IPS-15b (cell line): Measurements from ENCODE around the gene USP24.

Source experiments
- H3K27me3 ChIP-seq: one replicate; pipeline ENCODE4 v1.6.1; 2013; ENCODE audit warnings: low read length; ENCODE audit not compliant: control insufficient read depth, insufficient read depth
- H3K36me3 ChIP-seq: one replicate; pipeline ENCODE4 v1.6.1; 2013; ENCODE audit warnings: low read length; ENCODE audit not compliant: control insufficient read depth, insufficient read depth
- H3K4me1 ChIP-seq: one replicate; pipeline ENCODE4 v1.6.1; 2013; ENCODE audit warnings: mild to moderate bottlenecking, low read length; ENCODE audit not compliant: control insufficient read depth, insufficient read depth
- H3K4me3 ChIP-seq: one replicate; pipeline ENCODE4 v1.5.1; 2013; ENCODE audit warnings: low read depth, low read length
- H3K9ac ChIP-seq: one replicate; pipeline ENCODE4 v1.6.1; 2013; ENCODE audit warnings: low read depth, mild to moderate bottlenecking, low read length
- H3K9me3 ChIP-seq: one replicate; pipeline ENCODE4 v1.6.1; 2013; ENCODE audit warnings: mild to moderate bottlenecking, low read length; ENCODE audit not compliant: control insufficient read depth, insufficient read depth

USP24 gene

DNA sequence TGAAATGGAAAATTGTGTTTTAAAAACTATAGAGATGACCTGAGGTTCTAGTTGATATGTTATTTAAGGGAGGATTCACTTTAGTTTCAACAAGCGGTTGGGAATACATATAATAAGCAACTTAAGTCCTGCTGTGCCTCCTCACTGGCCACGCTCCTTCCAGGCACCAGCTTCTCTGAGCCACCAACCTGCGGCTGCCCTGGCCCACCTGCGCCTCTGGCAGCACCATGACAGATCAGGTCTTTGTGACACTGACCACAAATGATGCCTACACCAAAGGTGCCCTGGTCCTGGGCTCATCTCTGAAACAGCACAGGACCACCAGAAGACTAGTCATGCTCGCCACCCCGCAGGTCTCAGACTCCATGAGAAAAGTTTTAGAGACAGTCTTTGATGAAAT is 7.0 kb upstream of the USP24 start:
- Histone ChIP-seq H3K4me1 (no peaks in the 10 kb centered on the region), H3K36me3 (no peaks in the 10 kb centered on the region), H3K9me3 (no peaks in the 10 kb centered on the region), H3K27me3 (peaks cover under 1% of the 10 kb centered on the region), H3K9ac (no peak overlapping the region), H3K4me3 (no peak overlapping the region)

- Histone ChIP-seq H3K36me3 (no peaks in the 10 kb centered on the region), H3K9me3 (no peaks in the 10 kb centered on the region), H3K9ac (no peak overlapping the region), H3K4me3 (no peak overlapping the region), H3K4me1 (peaks cover 14% of the 10 kb centered on the region), H3K27me3 (peaks cover 14% of the 10 kb centered on the region)
These were observed 2.2 kb upstream of the USP24 start for GRCh38 chr1:55217226-55217986.

GRCh38 chr1:55216096-55216495 is 932 bp upstream of the USP24 start:
- Histone ChIP-seq H3K4me1 (peaks cover 18% of the 10 kb centered on the region), H3K36me3 (no peaks in the 10 kb centered on the region), H3K9me3 (no peaks in the 10 kb centered on the region), H3K9ac (peak overlapping the region; percentile 77), H3K4me3 (peak overlapping the region; percentile 81), H3K27me3 (peaks cover 14% of the 10 kb centered on the region)

DNA sequence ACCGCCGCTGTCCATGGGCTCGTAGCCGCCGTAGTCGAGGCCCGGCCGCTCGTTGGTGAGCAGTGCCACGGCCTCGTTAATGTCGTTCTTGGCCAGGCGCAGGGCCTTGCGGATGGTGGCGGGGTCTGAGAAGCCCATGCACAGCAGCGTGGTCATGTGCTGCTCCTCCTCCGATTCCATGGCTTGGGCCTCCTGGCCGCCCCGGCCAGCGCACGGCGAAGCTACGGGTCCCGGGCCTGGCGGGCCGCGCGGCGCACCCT is 300 bp downstream of the USP24 start:
- Histone ChIP-seq H3K4me1 (peaks cover 18% of the 10 kb centered on the region), H3K9me3 (no peaks in the 10 kb centered on the region), H3K4me3 (peak overlapping the region; percentile 81), H3K36me3 (no peaks in the 10 kb centered on the region), H3K9ac (peak overlapping the region; percentile 74), H3K27me3 (peaks cover 14% of the 10 kb centered on the region)

- Histone ChIP-seq H3K27me3 (peaks cover 14% of the 10 kb centered on the region), H3K4me1 (peaks cover 18% of the 10 kb centered on the region), H3K9me3 (no peaks in the 10 kb centered on the region), H3K4me3 (peak overlapping the region; percentile 81), H3K9ac (peak overlapping the region; percentile 74), H3K36me3 (no peaks in the 10 kb centered on the region)
These were observed 791 bp downstream of the USP24 start for GRCh38 chr1:55214212-55214933.

DNA sequence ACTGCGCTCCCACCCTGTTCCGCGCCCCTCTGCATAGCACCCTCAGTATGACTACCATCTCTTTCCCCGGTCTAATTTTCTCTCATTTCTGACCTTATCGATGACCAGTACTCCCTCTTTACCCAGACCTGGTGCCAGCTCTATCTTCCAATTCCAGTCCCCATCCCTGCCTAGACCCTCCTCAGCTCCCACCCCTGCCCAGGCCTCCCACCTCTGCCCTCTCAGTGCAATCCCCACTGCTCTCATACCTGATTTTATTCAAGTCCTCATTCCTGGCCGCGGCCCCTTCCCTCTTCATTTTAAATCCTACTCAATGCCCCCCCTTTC is 1.3 kb downstream of the USP24 start:
- Histone ChIP-seq H3K36me3 (no peaks in the 10 kb centered on the region), H3K4me3 (peak overlapping the region; percentile 81), H3K4me1 (peaks cover 18% of the 10 kb centered on the region), H3K9me3 (no peaks in the 10 kb centered on the region), H3K9ac (peak overlapping the region; percentile 12), H3K27me3 (peaks cover 14% of the 10 kb centered on the region)

DNA sequence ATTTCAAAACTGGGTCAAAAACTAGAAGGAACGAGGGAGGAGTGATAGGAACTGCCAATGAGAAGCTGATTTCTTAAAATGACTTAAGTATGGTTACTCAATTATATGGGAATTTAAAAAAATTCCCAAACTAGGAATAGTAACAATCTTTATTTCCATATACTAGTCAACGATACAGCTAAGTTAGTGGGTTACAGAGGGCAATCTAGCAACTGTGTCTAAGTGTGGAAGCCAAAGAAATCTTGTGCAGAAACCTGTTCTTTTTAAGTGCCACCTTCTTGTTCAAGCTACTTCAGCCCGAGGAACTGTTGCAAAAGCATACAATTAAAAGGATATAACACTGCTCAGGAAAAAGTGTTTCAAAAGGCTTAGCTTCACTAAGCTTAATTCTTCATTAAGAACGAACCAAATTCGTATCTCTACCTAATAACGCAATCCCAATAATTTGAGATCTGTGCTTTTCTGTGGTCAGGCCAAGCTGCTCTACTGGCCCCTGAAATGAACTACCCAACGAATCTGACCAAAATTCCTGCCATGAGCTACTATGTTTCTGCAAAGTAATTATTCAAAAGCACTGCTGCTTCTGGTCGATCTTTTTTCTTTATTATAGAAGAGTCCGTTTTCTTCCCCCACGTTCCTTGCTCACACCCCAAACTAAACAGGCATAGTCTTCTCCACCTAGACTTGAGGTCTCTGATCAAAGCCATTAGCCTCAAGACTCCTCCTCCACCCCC is 1.8 kb downstream of the USP24 start:
- Histone ChIP-seq H3K27me3 (peaks cover 14% of the 10 kb centered on the region), H3K36me3 (no peaks in the 10 kb centered on the region), H3K4me1 (peaks cover 18% of the 10 kb centered on the region), H3K9ac (no peak overlapping the region), H3K4me3 (peak overlapping the region; percentile 81), H3K9me3 (no peaks in the 10 kb centered on the region)

DNA sequence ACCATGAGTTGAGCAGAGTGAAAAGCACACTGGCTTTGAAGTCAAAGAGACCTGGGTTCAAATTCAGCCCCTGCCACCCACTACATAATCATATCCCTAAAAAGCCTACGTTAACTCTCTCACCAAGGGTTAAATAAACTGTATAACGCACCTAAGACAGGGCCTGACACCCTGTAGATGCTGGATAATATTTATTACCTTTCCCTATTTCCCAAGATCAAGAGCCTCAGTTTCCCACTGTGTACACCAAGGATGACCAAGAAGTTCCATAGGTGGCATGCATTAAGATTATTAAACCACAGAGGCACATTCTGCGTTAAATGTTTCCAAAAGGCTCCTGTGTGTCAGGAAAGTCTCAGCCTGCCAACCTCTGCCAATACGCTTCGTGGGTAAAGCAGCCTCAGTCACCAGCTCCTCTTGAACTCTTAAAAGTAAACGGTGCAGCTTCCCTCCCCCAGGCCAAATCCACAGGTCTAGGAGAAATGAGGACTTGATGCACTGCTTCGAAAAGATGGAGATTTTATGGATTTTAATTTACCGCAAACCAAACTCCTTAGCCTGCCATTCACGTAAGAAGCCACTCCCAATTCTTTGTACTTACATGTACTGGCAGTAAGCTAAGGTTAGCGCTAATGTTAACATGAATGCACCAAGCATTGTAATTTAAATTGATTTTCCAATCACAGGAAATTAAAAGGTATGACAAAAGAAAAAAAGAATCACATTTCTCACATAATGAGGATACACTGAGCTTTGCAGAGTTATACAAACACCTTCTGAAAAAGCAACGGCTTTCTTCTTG is 2.6 kb downstream of the USP24 start:
- Histone ChIP-seq H3K4me3 (peak overlapping the region; percentile 81), H3K9me3 (no peaks in the 10 kb centered on the region), H3K36me3 (no peaks in the 10 kb centered on the region), H3K9ac (no peak overlapping the region), H3K27me3 (peaks cover 14% of the 10 kb centered on the region), H3K4me1 (peaks cover 18% of the 10 kb centered on the region)

DNA sequence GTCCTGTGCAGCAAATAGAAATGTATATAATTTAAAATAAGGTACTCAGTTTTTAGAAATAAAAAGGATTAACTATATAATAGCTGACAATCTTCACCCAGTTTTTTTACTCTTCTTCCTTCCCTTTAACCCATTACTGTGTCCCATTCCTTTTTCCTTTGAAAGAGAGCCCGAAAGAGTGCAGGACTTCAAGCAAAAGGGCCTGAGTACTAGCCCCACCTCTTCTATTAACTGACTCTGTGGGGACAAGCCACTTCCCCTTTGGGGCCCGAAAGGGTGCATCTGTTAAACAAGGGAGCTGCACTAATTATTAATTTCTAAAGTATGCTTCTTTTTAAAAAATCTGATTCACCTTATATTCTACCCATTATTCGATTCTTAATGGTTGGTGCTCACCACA is 3.3 kb downstream of the USP24 start:
- peaks cover 11% of the 10 kb centered on the region for H3K27me3 ChIP-seq
- no peaks in the 10 kb centered on the region for H3K9me3 ChIP-seq
- no peaks in the 10 kb centered on the region for H3K36me3 ChIP-seq
- peaks cover 18% of the 10 kb centered on the region for H3K4me1 ChIP-seq
- H3K4me3 ChIP-seq, result no peak overlapping the region
- no peak overlapping the region for H3K9ac ChIP-seq

DNA sequence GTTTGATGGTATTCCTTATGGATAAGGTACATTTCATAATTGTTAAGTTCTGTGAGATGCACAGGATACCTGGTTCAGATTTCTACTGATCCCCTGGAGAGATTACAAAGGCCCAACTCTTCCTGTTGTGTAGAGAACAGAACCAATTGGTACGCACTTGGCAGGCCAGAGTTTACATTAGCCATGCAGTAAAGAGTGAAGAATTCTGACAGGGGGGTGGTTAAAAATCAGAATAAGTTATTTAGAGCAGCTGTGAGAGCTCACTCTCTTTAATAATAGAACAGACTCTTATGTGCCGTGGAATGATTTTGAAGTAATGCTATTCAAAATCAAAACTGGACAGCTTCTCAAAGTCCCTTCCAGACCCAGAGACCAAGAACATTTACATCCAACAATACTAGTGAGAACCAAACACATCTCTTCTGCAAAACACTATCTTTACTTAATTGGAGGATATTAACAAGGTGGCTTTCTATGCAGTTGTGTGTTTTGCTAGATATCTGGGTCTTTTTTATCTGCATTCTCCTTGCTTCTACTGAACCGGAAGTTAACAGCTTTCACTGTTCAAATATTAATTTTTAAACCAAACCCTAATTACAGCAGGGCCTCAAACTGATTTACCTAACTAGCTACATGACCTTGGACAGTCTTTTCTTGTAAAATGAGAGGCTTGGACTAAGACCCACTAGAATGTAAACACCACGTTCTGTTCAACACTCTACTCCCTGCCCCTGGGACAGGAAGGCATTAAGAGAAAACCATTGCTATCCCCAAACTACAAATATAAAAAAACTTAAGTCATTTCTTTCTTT is 4.0 kb downstream of the USP24 start:
- Histone ChIP-seq H3K9ac (no peak overlapping the region), H3K27me3 (peaks cover 5% of the 10 kb centered on the region), H3K36me3 (no peaks in the 10 kb centered on the region), H3K9me3 (no peaks in the 10 kb centered on the region), H3K4me1 (peaks cover 16% of the 10 kb centered on the region), H3K4me3 (no peak overlapping the region)

GRCh38 chr1:55209247-55209646 is 5.9 kb downstream of the USP24 start:
- peaks cover 18% of the 10 kb centered on the region for H3K4me1 ChIP-seq
- no peak overlapping the region for H3K9ac ChIP-seq
- peaks cover 5% of the 10 kb centered on the region for H3K27me3 ChIP-seq
- no peaks in the 10 kb centered on the region for H3K36me3 ChIP-seq
- no peak overlapping the region for H3K4me3 ChIP-seq
- no peaks in the 10 kb centered on the region for H3K9me3 ChIP-seq
